Body of pancreas (tissue), 4 donors: ENCODE data around the gene EIF4B. TPM values are rescaled to one million over a fixed set of nuclear protein-coding genes. Genes with fewer than 3 reads are reported as not detected.
A peak's percentile ranks its signal among the peaks of the same experiment; 100 is the strongest.

Experiments used
- ATAC-seq: fragments of 150-250 bp; one replicate; pipeline ENCODE4 v1.9.1; 2016
- DNase-seq, 4 donors: peaks; one replicate each; pipeline ENCODE4 v3.0.0-alpha.2; 2019
- H3K27ac ChIP-seq, 4 donors: fragments of 200-600 bp; sonication (generic); 1 replicate in 3 of 4; 2 replicates in 1 of 4; pipeline versions ENCODE4 v1.5.1 to v1.6.1; 2016 to 2019; ENCODE audit warnings: mild to moderate bottlenecking in 1 of 4, mixed read lengths in 1 of 4, moderate library complexity in 1 of 4
- H3K27me3 ChIP-seq, 2 donors: fragments of 200-600 bp; sonication (generic); one replicate each; pipeline ENCODE4 v1.6.0; 2016; ENCODE audit warnings: mild to moderate bottlenecking in 1 of 2
- H3K36me3 ChIP-seq, 2 donors: fragments of 200-600 bp; sonication (generic); replicated peaks in 1 of 2; 2 replicates each; pipeline ENCODE4 v1.5.1; 2016; ENCODE audit warnings: low read depth in 2 of 2; ENCODE audit not compliant: insufficient read depth in 1 of 2
- H3K4me1 ChIP-seq: fragments of 200-600 bp; sonication (generic); one replicate; pipeline ENCODE4 v1.6.0; 2016
- H3K4me3 ChIP-seq, 2 donors: fragments of 200-600 bp; sonication (generic); 1 replicate in 1 of 2; 2 replicates in 1 of 2; pipeline ENCODE4 v1.5.1; 2016 to 2019
- H3K9me3 ChIP-seq, 3 donors: fragments of 200-600 bp; sonication (generic); 1 replicate in 2 of 3; 2 replicates in 1 of 3; pipeline ENCODE4 v1.5.1; 2016
- POLR2A ChIP-seq, 3 donors: fragments of 450-650 bp; IDR thresholded peaks; one replicate each; pipeline ENCODE4 v1.6.1; 2016; ENCODE audit warnings: antibody characterized with exemption in 3 of 3, mild to moderate bottlenecking in 2 of 3
- WGBS, 2 donors: methylation state at CpG; one replicate each; pipeline ENCODE4 v1.1.5; 2017; 5-methylcytosine and 5-hydroxymethylcytosine counted together
- intact Hi-C: fragments of 100-400 bp; cut with DNase I; formaldehyde crosslinking; loops from one replicate; pipeline ENCODE4 v1.15.1; 2023
- total RNA-seq, 2 donors: library from RNA; depleted of rRNA; stranded (reverse); fragments of >200 nt; gene quantifications; one replicate each; pipeline ENCODE4 v1.1.0, GENCODE V29; 2016
- TF ChIP-seq, protein P1 (sequence below), 7 experiments: fragments of 450-650 bp in 4 of 7; fragments of 200-600 bp in 3 of 7; sonication (generic) in 3 of 7; IDR thresholded peaks; one replicate each; pipeline ENCODE4 v1.5.1; 2016 to 2019; ENCODE audit warnings: antibody characterized with exemption in 7 of 7

Gene EIF4B
- total RNA-seq, 2 donors from 2014 or later = 326 to 389 TPM

DNA sequence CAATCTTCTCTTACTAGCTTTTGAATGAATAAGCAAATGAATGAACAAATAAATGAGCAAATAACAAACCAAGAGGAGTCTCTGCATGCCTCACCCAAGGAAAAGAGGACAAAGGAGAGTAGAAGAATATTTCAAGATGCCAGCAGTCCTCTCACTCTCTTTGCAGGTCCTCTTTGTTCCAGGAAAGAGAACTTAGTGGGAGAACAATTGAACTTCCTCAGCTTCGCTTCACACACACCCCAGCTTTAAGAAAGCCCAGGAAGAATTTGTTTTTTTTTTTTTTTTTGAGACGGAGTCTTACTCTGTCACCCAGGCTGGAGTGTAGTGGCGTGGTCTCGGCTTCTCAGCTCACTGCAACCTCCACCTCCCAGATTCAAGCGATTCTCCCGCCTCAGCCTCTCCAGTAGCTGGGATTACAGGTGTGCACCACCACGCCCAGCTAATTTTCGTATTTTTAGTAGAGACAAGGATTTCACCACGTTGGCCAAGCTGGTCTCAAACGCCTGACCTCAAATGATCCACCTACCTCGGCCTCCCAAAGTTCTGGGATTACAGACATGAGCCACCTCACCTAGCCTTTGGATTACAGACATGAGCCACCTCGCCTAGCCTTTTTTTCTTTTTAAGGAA lies 37.0 kb upstream of the EIF4B start:
- 74 to 84% methylated on average over 12 of the region's 12 CpGs for WGBS, 2 donors
- ATAC-seq (no peak), DNase-seq (no peak)
- Histone ChIP-seq H3K36me3 (no peaks in the 10 kb centered on the region), H3K9me3 (no peaks in the 10 kb centered on the region), H3K4me3 (no peak overlapping the region), H3K27ac (peak overlapping the region in 1 of 4 donors; percentile 61), H3K4me1 (peaks cover 23% of the 10 kb centered on the region), H3K27me3 (no peaks in the 10 kb centered on the region)
- TF ChIP-seq, protein P1, sequence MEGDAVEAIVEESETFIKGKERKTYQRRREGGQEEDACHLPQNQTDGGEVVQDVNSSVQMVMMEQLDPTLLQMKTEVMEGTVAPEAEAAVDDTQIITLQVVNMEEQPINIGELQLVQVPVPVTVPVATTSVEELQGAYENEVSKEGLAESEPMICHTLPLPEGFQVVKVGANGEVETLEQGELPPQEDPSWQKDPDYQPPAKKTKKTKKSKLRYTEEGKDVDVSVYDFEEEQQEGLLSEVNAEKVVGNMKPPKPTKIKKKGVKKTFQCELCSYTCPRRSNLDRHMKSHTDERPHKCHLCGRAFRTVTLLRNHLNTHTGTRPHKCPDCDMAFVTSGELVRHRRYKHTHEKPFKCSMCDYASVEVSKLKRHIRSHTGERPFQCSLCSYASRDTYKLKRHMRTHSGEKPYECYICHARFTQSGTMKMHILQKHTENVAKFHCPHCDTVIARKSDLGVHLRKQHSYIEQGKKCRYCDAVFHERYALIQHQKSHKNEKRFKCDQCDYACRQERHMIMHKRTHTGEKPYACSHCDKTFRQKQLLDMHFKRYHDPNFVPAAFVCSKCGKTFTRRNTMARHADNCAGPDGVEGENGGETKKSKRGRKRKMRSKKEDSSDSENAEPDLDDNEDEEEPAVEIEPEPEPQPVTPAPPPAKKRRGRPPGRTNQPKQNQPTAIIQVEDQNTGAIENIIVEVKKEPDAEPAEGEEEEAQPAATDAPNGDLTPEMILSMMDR (IDR thresholded peaks at IDR 0.05) = no peak
- no peak for TF ChIP-seq POLR2A (IDR thresholded peaks at IDR 0.05)
- intact Hi-C loops = loop anchor here (5.0 kb wide), 1 partner anchor 72 kb away; no protein-coding TSS in a partner anchor

GRCh38 chr12:52969828-52970569 lies 36.3 kb upstream of the EIF4B start:
- no peak for TF ChIP-seq POLR2A (IDR thresholded peaks at IDR 0.05)
- TF ChIP-seq, protein P1 (IDR thresholded peaks at IDR 0.05) = peak in 1 of 7 experiments; percentile 14
- no peaks in the 10 kb centered on the region for H3K9me3 ChIP-seq
- no peaks in the 10 kb centered on the region for H3K36me3 ChIP-seq
- 17 to 30% methylated on average over 7 of the region's 7 CpGs for whole genome bisulfite sequencing, 2 donors
- H3K27ac ChIP-seq = peak overlapping the region; percentile 56 to 73 (median 62)
- H3K4me3 ChIP-seq = no peak overlapping the region
- peaks cover 31% of the 10 kb centered on the region for H3K4me1 ChIP-seq
- H3K27me3 ChIP-seq = no peaks in the 10 kb centered on the region
- ATAC-seq = peak; percentile 63
- intact Hi-C loops = loop anchor here (5.0 to 10.0 kb wide), 2 partner anchors 73 to 385 kb away; no protein-coding TSS in a partner anchor
- peak; percentile 75 to 99 (median 95) for DNase-seq

- H3K4me1 ChIP-seq = peaks cover 45% of the 10 kb centered on the region
- peak overlapping the region; percentile 2 to 12 (median 9) for H3K27ac ChIP-seq
- no peaks in the 10 kb centered on the region for H3K9me3 ChIP-seq
- no peak for ATAC-seq
- intact Hi-C loops = loop anchor here (10.0 kb wide), 1 partner anchor 387 kb away; no protein-coding TSS in a partner anchor
- DNase-seq = peak in 1 of 4 donors; percentile 49
- H3K4me3 ChIP-seq = no peak overlapping the region
- H3K27me3 ChIP-seq = no peaks in the 10 kb centered on the region
- no peaks in the 10 kb centered on the region for H3K36me3 ChIP-seq
- WGBS, 2 donors = 71 to 91% methylated on average over 8 of the region's 8 CpGs
- TF ChIP-seq POLR2A (IDR thresholded peaks at IDR 0.05) = no peak
- TF ChIP-seq, protein P1 (IDR thresholded peaks at IDR 0.05) = no peak
Observed at GRCh38 chr12:52971679-52972329, 34.5 kb upstream of the EIF4B start.

- no peak for ATAC-seq
- intact Hi-C loops = loop anchor here (5.0 to 10.0 kb wide), 2 partner anchors 88 to 390 kb away; no protein-coding TSS in a partner anchor
- WGBS, 2 donors = 76 to 86% methylated on average over 3 of the region's 3 CpGs
- Histone ChIP-seq H3K9me3 (no peaks in the 10 kb centered on the region), H3K4me3 (no peak overlapping the region), H3K27me3 (no peaks in the 10 kb centered on the region), H3K36me3 (no peaks in the 10 kb centered on the region), H3K4me1 (peaks cover 38% of the 10 kb centered on the region), H3K27ac (peak overlapping the region in 3 of 4 donors; percentile 19 to 44 (median 32))
- no peak for DNase-seq
- no peak for TF ChIP-seq POLR2A (IDR thresholded peaks at IDR 0.05)
- TF ChIP-seq, protein P1 (IDR thresholded peaks at IDR 0.05) = no peak
Observed at GRCh38 chr12:52975204-52975603, 31.1 kb upstream of the EIF4B start.
